GM18505 (cell line): Measurements from ENCODE around the gene CFAP91.

Source experiments
- ATAC-seq: cut with Tn5 transposase; IDR thresholded peaks from one replicate; pipeline ENCODE4 v1.9.1; 2021; ENCODE audit not compliant: unreplicated experiment
- POLR2A ChIP-seq: IDR thresholded peaks from 4 replicates; pipeline ENCODE4 v1.6.1; 2011; ENCODE audit warnings: borderline replicate concordance; ENCODE audit not compliant: insufficient read depth, insufficient read length; ENCODE audit errors: extremely low read depth

Gene CFAP91

GRCh38 chr3:119700269-119700919, 2.4 kb upstream of the CFAP91 start:
- ATAC-seq: peak; percentile 36
- no peak for TF ChIP-seq POLR2A

DNA sequence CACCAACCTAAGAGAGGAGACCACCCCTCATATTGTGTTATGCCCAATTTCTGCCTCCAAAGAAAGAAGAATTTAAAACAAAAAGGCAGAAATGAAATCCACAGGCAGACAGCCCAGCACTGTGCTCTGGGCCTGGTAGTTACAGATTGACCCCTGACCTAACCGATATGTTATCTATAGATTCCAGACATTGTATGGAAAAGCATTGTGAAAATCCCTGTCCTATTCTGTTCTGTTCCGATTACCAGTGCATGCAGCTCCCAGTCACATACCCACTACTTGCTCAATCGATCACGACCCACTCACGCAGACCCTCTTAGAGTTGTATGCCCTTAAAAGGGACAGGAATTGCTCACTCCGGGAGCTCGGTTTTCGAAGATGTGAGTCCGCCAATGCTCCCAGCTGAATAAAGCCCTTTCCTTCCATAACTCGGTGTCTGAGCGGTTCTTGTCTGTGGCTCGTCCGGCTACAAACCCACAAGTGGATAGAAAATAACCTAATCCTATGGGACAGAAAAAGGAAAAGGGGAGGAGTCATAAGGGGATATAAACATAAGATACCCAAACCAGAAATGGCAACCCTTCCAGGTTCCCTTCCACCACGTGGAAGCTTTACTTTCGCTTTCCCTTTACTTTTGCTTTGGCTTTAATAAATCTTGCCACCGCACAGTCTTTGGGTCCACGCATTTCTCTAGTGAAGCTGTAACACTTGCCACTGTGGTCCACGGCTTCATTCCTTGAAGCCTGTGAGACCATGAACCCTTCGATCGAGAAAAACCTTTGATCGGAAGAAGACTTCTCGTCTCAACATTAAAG, 1.7 kb upstream of the CFAP91 start:
- no peak for TF ChIP-seq POLR2A
- no peak for ATAC-seq

DNA sequence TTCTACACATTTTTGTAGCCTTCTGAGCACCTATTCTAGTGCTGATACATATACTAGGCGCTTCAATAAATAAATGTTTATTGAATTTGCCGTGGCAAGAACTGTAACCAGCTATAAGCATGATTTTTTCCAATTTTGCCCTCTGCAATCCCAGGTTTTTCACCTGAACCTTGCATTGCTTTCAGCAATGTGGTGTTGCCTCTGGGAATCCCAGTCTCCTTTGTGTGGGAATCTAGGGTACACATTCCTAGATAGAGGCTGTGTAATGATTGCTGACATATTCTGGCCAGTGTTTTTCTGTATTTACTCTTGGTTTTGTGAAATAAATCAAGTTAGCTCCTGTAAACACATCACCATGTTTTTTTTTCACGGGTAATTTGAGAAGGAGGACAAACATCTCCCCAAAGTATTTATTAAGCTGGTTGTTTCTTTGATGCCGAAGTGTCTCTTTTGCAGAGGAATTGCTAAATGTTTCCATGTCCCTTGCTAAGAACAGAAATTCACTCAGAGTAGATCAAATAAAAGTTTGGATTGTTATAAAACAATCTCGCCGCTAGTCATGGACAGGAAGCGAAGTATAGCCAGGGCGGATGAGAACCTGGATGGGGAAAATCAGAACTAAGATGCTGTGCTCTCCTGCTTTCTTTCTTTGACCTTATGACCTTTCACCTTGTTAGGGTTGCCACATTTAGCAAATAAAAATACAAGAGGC, 1.2 kb downstream of the CFAP91 start:
- no peak for ATAC-seq
- TF ChIP-seq POLR2A: no peak

GRCh38 chr3:119715105-119715504, 12.3 kb downstream of the CFAP91 start:
- no peak for ATAC-seq
- TF ChIP-seq POLR2A: no peak

DNA sequence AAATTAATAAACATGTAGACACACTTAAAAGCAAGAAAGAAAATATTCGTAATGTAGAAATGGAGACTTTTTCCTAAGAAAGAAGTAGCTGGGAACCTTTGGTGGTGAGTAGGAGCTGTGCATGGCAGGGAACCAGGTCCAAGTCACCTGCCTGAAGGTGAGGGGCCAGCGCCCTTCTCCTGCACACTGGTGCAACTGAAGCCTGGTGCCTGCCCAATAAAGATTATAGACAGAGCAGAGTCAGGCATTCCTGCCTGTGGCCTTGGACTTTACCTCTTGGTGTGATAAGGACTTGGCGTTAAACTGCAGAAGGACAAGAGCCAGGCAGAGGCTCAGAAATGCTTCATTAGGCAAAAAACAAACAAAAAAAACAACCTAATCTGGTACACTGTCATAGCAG, 14.2 kb downstream of the CFAP91 start:
- TF ChIP-seq POLR2A: no peak
- ATAC-seq: no peak

- no peak for ATAC-seq
Observed at GRCh38 chr3:119717520-119717919, 14.7 kb downstream of the CFAP91 start.

DNA sequence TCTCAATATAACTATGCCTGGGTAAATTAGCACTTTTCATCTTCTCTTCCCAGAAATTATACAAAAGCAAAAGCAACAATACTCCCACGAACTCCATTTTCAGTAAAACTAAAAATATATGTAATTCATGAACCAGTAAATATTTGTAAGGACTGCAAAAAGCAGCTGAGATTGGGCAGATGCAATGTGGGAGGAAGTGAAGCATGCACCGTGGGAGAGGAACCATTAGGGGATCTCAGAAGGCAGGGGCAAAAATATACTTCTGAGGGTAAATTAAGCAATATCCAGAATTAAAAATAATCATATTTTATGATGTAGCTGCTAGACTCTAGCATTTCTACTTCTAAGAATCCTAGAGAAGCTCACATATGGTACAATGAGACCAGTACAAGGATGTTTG, 20.2 kb downstream of the CFAP91 start:
- no peak for ATAC-seq
- TF ChIP-seq POLR2A: no peak

More at GRCh38 chr3:119717520-119717919, 14.7 kb downstream of the CFAP91 start:
- no peak for TF ChIP-seq POLR2A

DNA sequence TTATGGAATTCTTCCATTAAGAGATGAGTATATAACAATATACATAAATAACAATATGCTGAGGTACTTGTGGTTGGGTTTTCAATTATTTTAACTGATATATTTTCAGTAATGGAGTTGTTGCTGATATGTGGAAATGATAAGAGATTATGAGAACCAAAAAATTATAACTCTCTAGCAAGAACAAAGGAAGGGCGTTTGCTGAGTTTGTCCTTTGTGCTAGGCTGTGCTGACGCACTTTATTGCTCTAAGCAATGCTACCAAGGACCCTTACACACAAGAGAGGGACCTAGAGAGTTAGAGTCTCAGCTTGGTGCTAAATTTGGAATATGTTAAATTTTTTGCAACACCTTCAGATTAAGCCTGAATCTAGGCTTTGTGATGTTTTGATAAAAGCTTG, 24.1 kb downstream of the CFAP91 start:
- ATAC-seq: no peak
- no peak for TF ChIP-seq POLR2A

DNA sequence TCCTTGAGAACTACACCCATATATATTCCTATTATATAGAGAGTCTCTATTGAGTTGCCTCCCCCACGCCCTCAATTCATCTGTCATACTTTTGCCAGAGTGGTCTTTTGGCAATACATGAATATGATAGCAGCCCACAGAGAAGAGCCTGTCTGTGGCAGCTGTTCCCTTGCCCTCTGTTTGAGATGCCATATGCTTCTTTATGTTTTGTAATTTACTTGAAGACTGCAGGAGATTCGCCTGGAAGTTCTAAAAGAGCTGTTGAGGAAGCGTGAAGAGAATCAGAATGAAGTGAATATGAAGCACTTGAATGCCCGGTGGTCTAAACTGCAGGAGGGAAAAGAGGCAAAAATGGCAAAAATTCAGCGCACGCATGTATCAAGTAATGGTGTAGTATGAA, 27.2 kb downstream of the CFAP91 start:
- no peak for TF ChIP-seq POLR2A
- ATAC-seq: no peak

DNA sequence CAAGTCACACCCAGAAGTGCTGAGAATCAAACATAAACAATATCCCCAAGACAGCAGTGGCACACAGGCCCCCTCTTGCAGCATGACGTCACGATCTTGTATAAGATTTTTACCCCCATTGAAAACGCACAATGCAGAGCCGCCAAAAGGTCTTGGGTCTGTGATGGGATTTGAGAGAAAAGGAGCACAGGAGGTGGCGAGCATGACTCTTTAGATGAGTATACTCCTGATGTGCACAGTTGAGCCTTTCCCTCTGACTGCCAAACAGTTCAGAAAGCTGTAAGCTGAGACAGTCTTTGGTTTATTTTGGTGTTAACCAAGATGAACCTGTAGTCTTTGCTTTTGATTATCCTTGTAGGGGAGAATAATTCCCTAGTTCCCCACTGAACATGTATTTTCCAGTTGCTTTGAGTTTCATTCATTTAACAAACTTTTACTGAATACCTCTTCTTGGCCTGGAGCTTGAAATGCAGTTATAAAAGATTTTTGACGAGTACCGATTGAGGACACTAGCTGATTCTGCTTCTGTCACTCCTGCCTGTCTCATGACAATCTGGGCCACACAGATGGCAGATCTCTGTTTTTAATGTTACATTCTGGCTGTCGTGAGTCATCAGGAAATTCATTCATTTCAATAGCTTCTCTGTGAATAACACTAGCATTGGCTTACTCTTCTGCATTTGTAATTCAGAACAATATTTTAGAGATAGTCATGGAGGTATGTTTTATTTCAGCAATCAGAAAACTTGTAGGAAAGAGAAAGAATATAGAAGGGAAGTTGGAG, 28.9 kb downstream of the CFAP91 start:
- no peak for ATAC-seq
- TF ChIP-seq POLR2A: no peak

DNA sequence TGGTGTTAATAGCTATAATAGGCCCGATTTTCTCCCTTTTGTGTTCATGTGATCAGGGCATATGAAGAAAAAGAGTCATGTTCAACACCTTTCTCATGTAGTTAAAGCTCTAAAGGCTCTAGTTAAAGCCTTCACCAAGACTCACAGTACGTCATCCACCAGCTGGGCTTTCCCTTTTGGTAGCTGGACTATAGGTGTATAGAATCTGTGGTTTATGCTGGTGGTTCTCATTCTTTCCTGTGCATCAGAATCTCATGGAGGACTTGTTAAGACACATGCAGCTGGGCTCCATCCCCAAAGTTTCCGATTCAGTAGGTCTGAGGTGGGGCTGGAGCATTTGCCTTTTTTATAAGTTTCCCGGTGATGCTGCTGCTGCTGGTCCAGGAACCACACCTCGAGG, 31.0 kb downstream of the CFAP91 start:
- ATAC-seq: no peak
- no peak for TF ChIP-seq POLR2A

- ATAC-seq: no peak
- no peak for TF ChIP-seq POLR2A
Observed at GRCh38 chr3:119738741-119739140, 35.9 kb downstream of the CFAP91 start.
